Right lobe of liver (tissue), 6 donors: Measurements from ENCODE around the gene IFNL2. TPM values are rescaled to one million over a fixed set of nuclear protein-coding genes. Genes with fewer than 3 reads are reported as not detected.

Experiments
- ATAC-seq, 4 donors: fragments of 200-7000 bp; cut with Tn5 transposase; one replicate each; pipeline ENCODE4 v1.9.1; 2020; ENCODE audit warnings: mild to moderate bottlenecking in 4 of 4, moderate library complexity in 4 of 4
- DNase-seq, 3 donors: peaks; one replicate each; pipeline ENCODE4 v3.0.0-alpha.2; 2020
- H3K27ac ChIP-seq, 3 donors: fragments of 200-600 bp; one replicate each; pipeline ENCODE4 v1.8.0; 2022
- H3K27me3 ChIP-seq, 2 donors: fragments of 200-600 bp; one replicate each; pipeline ENCODE4 v1.8.0; 2022
- H3K36me3 ChIP-seq, 4 donors: fragments of 200-600 bp; sonication (generic) in 1 of 4; one replicate each; pipeline versions ENCODE4 v1.5.1 to v1.8.0; 2017 to 2022; ENCODE audit warnings: control low read depth in 1 of 4
- H3K4me1 ChIP-seq, 4 donors: fragments of 200-600 bp; sonication (generic) in 1 of 4; one replicate each; pipeline versions ENCODE4 v1.5.1 to v1.8.0; 2017 to 2022; ENCODE audit warnings: control low read depth in 1 of 4
- H3K4me3 ChIP-seq, 3 donors: fragments of 200-600 bp; one replicate each; pipeline ENCODE4 v1.8.0; 2022
- H3K9me3 ChIP-seq, 4 donors: fragments of 200-600 bp; sonication (generic) in 1 of 4; one replicate each; pipeline versions ENCODE4 v1.5.1 to v1.8.0; 2017 to 2022; ENCODE audit warnings: control low read depth in 1 of 4
- CTCF ChIP-seq, 4 donors: fragments of 200-600 bp in 3 of 4; fragments of 450-650 bp in 1 of 4; IDR thresholded peaks; one replicate each; pipeline versions ENCODE4 v1.5.1 to v1.8.0; 2016 to 2022; ENCODE audit warnings: antibody characterized with exemption in 4 of 4, mild to moderate bottlenecking in 2 of 4
- POLR2A ChIP-seq: fragments of 450-650 bp; IDR thresholded peaks from one replicate; pipeline ENCODE4 v1.6.1; 2017; ENCODE audit warnings: antibody characterized with exemption, mild to moderate bottlenecking
- WGBS: methylation state at CpG from one replicate; pipeline ENCODE4 v1.1.6; 2018; ENCODE audit warnings: low coverage, low lambda C conversion rate; ENCODE audit not compliant: insufficient coverage; ENCODE audit errors: missing lambda C conversion rate; 5-methylcytosine and 5-hydroxymethylcytosine counted together
- intact Hi-C, 2 donors: fragments of 100-400 bp; cut with DNase I; formaldehyde crosslinking; loops; one replicate each; pipeline versions ENCODE4 v1.11.2 to v1.14.1; 2022
- total RNA-seq, 6 experiments: library from RNA; depleted of rRNA in 2 of 6; stranded (reverse); fragments of >200 nt in 2 of 6; fragmentation: NEBNext Ultra II Directional in 3 of 6; extraction: Animal tissue kit (Norgen Biotek cat#: 25700) in 3 of 6; gene quantifications; one replicate each; pipeline versions ENCODE4 v1.1.0 to v1.2.4, GENCODE V29; 2016 to 2023
- donor health status: DM: no; HTN: yes; CAD: no.
- donor health status: DM: no; HTN: no; CAD: no.
- donor health status: DM: no; HTN: no; CAD: no.
- donor health status: DM: no; HTN: yes; CAD: no.
- donor health status: DM: no; HTN: yes; CAD: no.

Gene IFNL2
- total RNA-seq, 6 experiments from 2014 or later, result not detected

GRCh38 chr19:39304185-39304513 lies 36.0 kb downstream of the IFNL2 start:
- Histone ChIP-seq H3K4me1 (peaks cover 0 to 5% (median 0%) of the 10 kb centered on the region in 4 donors), H3K36me3 (no peaks in the 10 kb centered on the region), H3K27ac (no peak overlapping the region), H3K9me3 (no peaks in the 10 kb centered on the region), H3K4me3 (no peak overlapping the region), H3K27me3 (peaks cover 4 to 12% of the 10 kb centered on the region in 2 donors)
- DNase-seq, result no peak
- intact Hi-C loops, result no loop called here
- TF ChIP-seq POLR2A (no peak), CTCF (IDR thresholded peaks at IDR 0.05) (no peak)
- no peak for ATAC-seq

- WGBS, result 48% methylated on average over 3 of the region's 6 CpGs
- intact Hi-C loops, result no loop called here
- ATAC-seq, result no peak
- Histone ChIP-seq H3K4me1 (peaks cover 0 to 5% (median 0%) of the 10 kb centered on the region in 4 donors), H3K27me3 (peaks cover 4 to 12% of the 10 kb centered on the region in 2 donors), H3K36me3 (no peaks in the 10 kb centered on the region), H3K27ac (no peak overlapping the region), H3K9me3 (no peaks in the 10 kb centered on the region), H3K4me3 (no peak overlapping the region)
- DNase-seq, result no peak
- no peak for TF ChIP-seq POLR2A
- no peak for TF ChIP-seq CTCF (IDR thresholded peaks at IDR 0.05)
Measured at GRCh38 chr19:39304701-39305571, 36.7 kb downstream of the IFNL2 start.

- Histone ChIP-seq H3K9me3 (no peaks in the 10 kb centered on the region), H3K27me3 (peaks cover 4 to 12% of the 10 kb centered on the region in 2 donors), H3K4me3 (no peak overlapping the region), H3K36me3 (no peaks in the 10 kb centered on the region), H3K27ac (no peak overlapping the region), H3K4me1 (peaks cover 0 to 5% (median 0%) of the 10 kb centered on the region in 4 donors)
- DNase-seq (no peak), ATAC-seq (no peak)
- TF ChIP-seq CTCF (IDR thresholded peaks at IDR 0.05) (no peak), POLR2A (no peak)
- intact Hi-C loops, result no loop called here
Measured at GRCh38 chr19:39306075-39306474, 37.9 kb downstream of the IFNL2 start.

DNA sequence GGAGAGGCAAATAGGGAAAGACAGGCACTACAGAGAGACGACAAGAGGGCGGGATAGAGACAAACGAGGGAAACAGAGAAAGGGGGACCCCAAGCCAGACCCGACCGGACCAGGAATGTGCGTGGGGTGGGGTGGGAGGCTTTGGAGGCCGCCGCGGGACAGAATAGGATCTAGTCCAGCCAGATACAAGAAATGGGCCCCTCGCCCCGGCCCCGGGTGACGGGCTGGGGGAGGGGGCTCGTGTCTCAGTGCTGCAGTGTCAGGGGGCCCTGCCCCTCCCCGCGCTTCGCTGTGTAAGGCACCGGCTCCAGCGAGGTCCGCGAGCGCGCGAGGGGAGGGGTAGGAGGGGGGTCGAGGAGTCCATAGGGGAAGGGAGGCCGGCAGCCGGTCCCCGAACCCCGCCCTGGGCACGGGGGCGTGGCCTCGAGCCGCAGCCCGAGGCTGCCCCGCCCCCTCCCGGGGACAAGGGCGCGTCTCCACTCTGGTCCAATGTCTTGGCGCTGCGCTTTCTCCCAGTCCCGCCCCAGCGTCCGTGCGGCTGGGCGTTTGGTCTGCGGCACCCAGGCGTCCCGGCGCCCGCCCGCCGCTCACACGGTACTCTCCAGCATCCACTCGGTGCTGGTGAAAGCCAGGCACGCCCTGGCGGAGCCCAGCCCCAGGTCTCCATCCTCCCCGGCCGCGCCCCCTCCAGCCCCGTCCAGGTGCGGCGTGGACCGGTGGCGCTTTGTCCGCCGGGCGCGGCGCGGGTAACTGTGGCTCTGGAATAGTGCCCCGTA lies 39.0 kb downstream of the IFNL2 start:
- Histone ChIP-seq H3K9me3 (no peaks in the 10 kb centered on the region), H3K4me3 (no peak overlapping the region), H3K27me3 (peaks cover 4 to 12% of the 10 kb centered on the region in 2 donors), H3K27ac (no peak overlapping the region), H3K36me3 (no peaks in the 10 kb centered on the region), H3K4me1 (peaks cover 0 to 5% (median 0%) of the 10 kb centered on the region in 4 donors)
- intact Hi-C loops, result no loop called here
- DNase-seq (no peak), ATAC-seq (peak; percentile 28 to 44 (median 34))
- TF ChIP-seq POLR2A, result no peak
- no peak for TF ChIP-seq CTCF (IDR thresholded peaks at IDR 0.05)
- WGBS, result 16% methylated on average over 12 of the region's 71 CpGs
